Measurements from ENCODE around the gene BCAS1. TPM values are rescaled to one million over a fixed set of nuclear protein-coding genes. Genes with fewer than 3 reads are reported as not detected.

The BCAS1 gene
- total RNA-seq, 3 donors from 2014 or later, result 39.4 to 191 (median 101) TPM

DNA sequence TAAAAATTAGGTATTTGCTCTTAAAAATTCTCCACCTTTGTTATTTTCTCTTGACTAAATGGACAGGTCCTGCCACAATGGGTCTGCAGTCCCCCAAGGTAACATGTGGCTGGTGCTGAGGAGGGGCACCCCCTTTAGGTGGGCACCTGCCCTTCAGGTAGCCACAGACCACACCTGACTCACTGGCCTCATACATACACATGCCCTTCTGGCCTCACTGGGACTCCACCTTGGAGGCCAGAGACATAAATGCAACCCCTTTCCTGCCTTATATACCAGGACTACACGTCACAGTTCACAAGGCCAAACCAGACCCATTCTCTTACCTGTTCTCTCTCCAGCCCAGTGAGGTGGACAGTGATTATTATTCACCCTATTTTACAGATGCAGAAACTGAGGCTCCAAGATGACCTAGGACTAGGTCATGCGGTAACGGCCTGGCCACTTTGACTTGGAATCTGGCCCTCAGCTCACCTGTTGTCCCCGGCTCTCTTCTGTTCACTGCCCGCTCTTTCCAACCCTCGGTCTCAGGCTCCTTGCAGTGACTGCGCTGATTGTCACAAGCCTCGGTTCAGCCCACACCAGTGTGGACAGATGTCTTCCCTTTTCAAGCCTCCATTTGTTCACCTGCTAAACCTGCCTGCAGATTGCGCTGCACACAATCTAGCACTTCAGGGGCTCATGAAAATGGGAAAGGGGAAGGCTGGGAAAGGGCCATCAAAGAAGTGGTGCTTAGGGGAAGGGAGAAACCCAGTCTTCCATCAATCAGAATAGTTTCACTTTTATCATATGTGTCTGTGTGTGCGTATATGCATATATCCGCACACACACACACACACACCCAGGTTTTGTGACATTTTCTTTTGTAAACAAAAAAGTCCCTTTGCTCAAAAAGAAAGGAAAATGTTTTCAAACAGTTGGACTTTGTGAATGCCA, 121.7 kb downstream of the BCAS1 start:
- ATAC-seq (peak; percentile 41), DNase-seq (no peak)
- Histone ChIP-seq H3K9me3 (no peaks in the 10 kb centered on the region), H3K36me3 (ENCODE audit: low read depth) (no peaks in the 10 kb centered on the region), H3K4me3 (no peak overlapping the region), H3K4me1 (ENCODE audit: low read depth) (peaks cover 4% of the 10 kb centered on the region)
- TF ChIP-seq, protein P1, sequence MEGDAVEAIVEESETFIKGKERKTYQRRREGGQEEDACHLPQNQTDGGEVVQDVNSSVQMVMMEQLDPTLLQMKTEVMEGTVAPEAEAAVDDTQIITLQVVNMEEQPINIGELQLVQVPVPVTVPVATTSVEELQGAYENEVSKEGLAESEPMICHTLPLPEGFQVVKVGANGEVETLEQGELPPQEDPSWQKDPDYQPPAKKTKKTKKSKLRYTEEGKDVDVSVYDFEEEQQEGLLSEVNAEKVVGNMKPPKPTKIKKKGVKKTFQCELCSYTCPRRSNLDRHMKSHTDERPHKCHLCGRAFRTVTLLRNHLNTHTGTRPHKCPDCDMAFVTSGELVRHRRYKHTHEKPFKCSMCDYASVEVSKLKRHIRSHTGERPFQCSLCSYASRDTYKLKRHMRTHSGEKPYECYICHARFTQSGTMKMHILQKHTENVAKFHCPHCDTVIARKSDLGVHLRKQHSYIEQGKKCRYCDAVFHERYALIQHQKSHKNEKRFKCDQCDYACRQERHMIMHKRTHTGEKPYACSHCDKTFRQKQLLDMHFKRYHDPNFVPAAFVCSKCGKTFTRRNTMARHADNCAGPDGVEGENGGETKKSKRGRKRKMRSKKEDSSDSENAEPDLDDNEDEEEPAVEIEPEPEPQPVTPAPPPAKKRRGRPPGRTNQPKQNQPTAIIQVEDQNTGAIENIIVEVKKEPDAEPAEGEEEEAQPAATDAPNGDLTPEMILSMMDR (IDR thresholded peaks at IDR 0.05), result no peak
- intact Hi-C loops (cut with DNase I, micrococcal nuclease), result loop anchor here in 1 of 2 donors (10.0 kb wide), 1 partner anchor 374 kb away; no protein-coding TSS in a partner anchor

DNA sequence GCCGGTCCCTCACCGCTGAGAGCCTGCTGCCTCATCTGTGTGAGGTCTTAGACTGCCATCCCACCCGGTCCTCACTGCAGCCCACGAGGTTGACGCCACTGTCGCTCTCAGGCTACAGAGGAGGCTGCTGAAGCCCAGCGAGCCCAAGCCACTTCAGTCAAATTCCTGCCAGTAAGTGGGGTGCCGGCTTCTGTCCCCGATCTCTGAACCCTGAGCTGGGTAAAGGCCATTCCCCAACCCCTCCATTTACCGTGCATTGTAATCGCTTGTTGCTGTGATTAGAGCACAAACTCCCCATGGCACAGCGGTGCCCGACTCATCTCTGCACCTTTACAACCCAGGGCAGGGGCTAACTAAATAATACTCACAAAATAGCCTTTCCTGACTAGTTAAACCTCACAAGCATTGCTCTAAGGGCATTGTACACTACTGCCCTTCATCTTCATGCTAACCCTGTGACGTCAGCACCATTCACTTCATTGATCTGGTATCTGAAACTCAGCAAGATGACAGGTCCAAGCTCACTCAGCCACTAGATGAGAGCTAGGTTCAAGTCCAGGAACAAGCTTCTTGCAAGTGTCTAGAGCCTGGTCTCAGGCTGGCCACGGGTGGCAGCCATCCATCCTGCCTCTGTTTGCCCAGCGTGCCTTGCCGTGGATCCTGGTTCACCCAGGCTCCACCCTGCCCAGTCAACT, 122.7 kb downstream of the BCAS1 start:
- ATAC-seq (no peak), DNase-seq (no peak)
- TF ChIP-seq, protein P1 (IDR thresholded peaks at IDR 0.05), result no peak
- H3K4me3 ChIP-seq, result no peak overlapping the region
- peaks cover 4% of the 10 kb centered on the region for H3K4me1 ChIP-seq (ENCODE audit: low read depth)
- intact Hi-C loops (cut with DNase I, micrococcal nuclease), result loop anchor here in 1 of 2 donors (10.0 kb wide), 1 partner anchor 373 kb away; no protein-coding TSS in a partner anchor
- no peaks in the 10 kb centered on the region for H3K36me3 ChIP-seq (ENCODE audit: low read depth)
- no peaks in the 10 kb centered on the region for H3K9me3 ChIP-seq

DNA sequence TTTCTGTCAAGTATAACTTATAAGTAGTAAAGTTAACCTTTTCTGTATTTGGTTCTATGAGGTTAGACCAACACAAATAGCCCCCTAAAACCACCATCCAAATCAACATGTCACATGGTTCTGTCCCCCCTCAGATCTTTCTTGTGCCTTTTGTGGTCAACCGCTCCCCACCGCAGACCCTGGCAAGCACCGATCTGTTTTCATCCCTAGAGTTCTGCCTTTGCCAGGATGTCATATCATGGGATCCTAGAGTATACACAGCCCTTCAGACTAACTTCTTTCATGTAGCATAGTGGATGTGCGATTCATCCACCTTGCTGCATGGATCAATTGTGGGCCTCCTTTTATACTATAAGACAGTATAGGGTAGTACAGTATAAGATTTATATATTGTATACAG, 124.3 kb downstream of the BCAS1 start:
- ATAC-seq (no peak), DNase-seq (no peak)
- Histone ChIP-seq H3K36me3 (ENCODE audit: low read depth) (no peaks in the 10 kb centered on the region), H3K9me3 (no peaks in the 10 kb centered on the region), H3K4me3 (no peak overlapping the region), H3K4me1 (ENCODE audit: low read depth) (peaks cover 4% of the 10 kb centered on the region)
- intact Hi-C loops (cut with DNase I, micrococcal nuclease), result loop anchor here in 1 of 2 donors (10.0 kb wide), 1 partner anchor 371 kb away; no protein-coding TSS in a partner anchor
- TF ChIP-seq, protein P1 (IDR thresholded peaks at IDR 0.05), result no peak

DNA sequence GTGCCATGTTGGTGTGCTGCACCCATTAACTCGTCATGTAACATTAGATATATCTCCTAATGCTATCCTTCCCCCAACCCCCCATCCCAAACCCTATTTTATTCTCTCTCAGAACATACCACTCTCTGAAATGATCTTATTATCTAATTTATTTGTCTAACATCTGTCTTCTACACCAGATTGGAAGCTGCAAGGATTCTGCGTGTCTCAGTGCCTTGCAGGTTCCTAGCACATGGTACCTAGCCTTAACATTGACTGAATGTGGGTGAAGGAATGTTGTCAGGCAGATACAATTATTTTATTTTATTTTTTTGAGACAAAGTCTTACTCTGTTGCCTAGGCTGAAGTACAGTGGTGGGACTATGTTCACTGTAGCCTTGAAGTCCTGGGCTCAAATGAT, 124.9 kb downstream of the BCAS1 start:
- intact Hi-C loops (cut with DNase I, micrococcal nuclease), result loop anchor here in 1 of 2 donors (10.0 kb wide), 1 partner anchor 371 kb away; no protein-coding TSS in a partner anchor
- TF ChIP-seq, protein P1 (IDR thresholded peaks at IDR 0.05), result no peak
- no peak for DNase-seq
- no peaks in the 10 kb centered on the region for H3K36me3 ChIP-seq (ENCODE audit: low read depth)
- no peaks in the 10 kb centered on the region for H3K9me3 ChIP-seq
- peaks cover 10% of the 10 kb centered on the region for H3K4me1 ChIP-seq (ENCODE audit: low read depth)
- H3K4me3 ChIP-seq, result no peak overlapping the region
- no peak for ATAC-seq

DNA sequence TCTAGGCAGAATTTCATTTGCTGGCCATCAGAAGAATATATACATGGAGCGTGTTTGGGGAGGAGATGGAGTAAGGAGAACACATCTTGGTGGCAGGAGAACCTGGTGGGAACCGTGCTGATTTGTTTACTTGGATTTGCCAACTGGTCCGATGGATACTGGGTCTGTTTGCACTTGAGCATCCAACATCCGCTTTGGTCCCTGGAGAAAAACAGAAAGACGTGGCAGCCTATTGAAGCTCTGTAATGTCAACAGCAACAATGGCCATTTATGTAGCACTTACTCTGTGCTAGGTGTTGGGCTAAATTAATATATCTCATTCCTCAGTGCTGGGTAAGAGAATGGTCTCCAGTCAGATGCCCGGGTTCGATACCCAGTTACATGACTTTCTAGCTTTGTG, 125.6 kb downstream of the BCAS1 start:
- intact Hi-C loops (cut with DNase I, micrococcal nuclease), result loop anchor here in 1 of 2 donors (10.0 kb wide), 1 partner anchor 370 kb away; no protein-coding TSS in a partner anchor
- no peak overlapping the region for H3K4me3 ChIP-seq

More for the DNA sequence above, 125.6 kb downstream of the BCAS1 start:
- H3K9me3 ChIP-seq, result no peaks in the 10 kb centered on the region
- DNase-seq (no peak), ATAC-seq (no peak)
- TF ChIP-seq, protein P1 (IDR thresholded peaks at IDR 0.05), result no peak
- H3K4me1 ChIP-seq (ENCODE audit: low read depth), result peaks cover 15% of the 10 kb centered on the region
- H3K36me3 ChIP-seq (ENCODE audit: low read depth), result no peaks in the 10 kb centered on the region
